ENCODE data around the gene C12orf76. TPM values are rescaled to one million over a fixed set of nuclear protein-coding genes. Genes with fewer than 3 reads are reported as not detected.

Gene C12orf76
- total and polyA plus RNA-seq, 9 of the 15 experiments (the other 6 are each of a cell fraction or from before 2014, with no cell fraction given), result 6.3 to 38.6 (median 12.3) TPM

DNA sequence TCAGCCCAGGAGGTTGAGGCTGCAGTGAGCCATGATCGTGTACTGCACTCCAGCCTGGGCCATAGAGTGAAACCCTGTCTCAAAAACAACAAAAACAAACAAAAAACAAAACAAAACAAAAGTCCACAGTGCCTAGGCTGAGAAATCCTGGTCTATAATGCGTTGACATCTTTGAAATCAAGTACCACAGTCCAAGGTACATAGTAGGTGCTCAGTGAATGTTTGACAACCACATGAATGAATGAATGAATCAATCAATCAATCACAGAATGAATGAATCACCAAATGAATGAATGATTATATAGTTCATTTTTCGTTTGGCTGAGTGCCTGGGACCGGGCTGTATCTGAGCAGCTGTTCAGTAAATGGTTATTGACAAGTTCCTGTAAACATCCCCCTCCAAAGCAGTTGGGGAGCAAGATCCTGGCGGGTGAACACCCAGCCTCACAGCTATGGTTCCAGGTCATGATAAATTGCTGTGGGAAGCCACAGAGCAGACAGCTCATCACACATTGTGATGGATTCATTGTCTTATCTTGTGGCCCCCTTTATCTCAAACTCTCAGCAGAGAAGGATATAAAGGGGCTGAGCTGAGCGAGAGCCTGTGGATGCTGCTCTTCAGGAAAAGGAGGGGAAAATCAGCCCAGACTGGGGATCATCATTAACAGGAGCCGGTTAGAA is 45.4 kb upstream of the C12orf76 start (continued):
- TF ChIP-seq, protein P1, sequence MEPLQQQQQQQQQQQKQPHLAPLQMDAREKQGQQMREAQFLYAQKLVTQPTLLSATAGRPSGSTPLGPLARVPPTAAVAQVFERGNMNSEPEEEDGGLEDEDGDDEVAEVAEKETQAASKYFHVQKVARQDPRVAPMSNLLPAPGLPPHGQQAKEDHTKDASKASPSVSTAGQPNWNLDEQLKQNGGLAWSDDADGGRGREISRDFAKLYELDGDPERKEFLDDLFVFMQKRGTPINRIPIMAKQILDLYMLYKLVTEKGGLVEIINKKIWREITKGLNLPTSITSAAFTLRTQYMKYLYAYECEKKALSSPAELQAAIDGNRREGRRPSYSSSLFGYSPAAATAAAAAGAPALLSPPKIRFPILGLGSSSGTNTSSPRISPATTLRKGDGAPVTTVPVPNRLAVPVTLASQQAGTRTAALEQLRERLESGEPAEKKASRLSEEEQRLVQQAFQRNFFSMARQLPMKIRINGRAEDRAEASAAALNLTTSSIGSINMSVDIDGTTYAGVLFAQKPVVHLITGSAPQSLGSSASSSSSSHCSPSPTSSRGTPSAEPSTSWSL (CRISPR knock-in tag; IDR thresholded peaks at IDR 0.05; ENCODE audit: borderline replicate concordance), result no peak
- TF ChIP-seq NCOA1 (IDR thresholded peaks at IDR 0.05; ENCODE audit: low read depth) (peak; percentile 42; the same call in 1 of the 2 replicates), TBL1XR1 (IDR thresholded peaks at IDR 0.05; ENCODE audit: low read length in 2 of 2) (peak in 1 of 2 experiments; percentile 84; a peak in 2 of 4 replicates), ZNF830 (CRISPR knock-in tag; IDR thresholded peaks at IDR 0.05) (no peak), RBBP5 (IDR thresholded peaks at IDR 0.05; ENCODE audit: borderline replicate concordance, insufficient read depth, low read length, poor library complexity, severe bottlenecking) (no peak), NCOR1 (IDR thresholded peaks at IDR 0.05) (peak; percentile 82), RBM17 (IDR thresholded peaks at IDR 0.05; ENCODE audit: borderline replicate concordance, low read depth, low read length) (no peak), CBFA2T2 (conservative IDR thresholded peaks at IDR 0.05) (peak; percentile 84), KLF16 (IDR thresholded peaks at IDR 0.05) (peak; percentile 79), ZNF184 (CRISPR knock-in tag; IDR thresholded peaks at IDR 0.05) (no peak), SAP30 (IDR thresholded peaks at IDR 0.05; ENCODE audit: borderline replicate concordance, insufficient read depth, low read depth, low read length, poor library complexity, severe bottlenecking) (no peak), ELF4 (CRISPR knock-in tag; IDR thresholded peaks at IDR 0.05) (peak; percentile 84; the same call in 1 of the 2 replicates), ZNF436 (CRISPR knock-in tag; IDR thresholded peaks at IDR 0.05) (no peak), FUS (optimal IDR thresholded peaks at IDR 0.05; ENCODE audit: low read depth, low read length) (no peak), SMAD3 (CRISPR knock-in tag; conservative IDR thresholded peaks at IDR 0.05) (0 out of 2 replicates have a peak, but pooled peaks have one; percentile 52), PML (IDR thresholded peaks at IDR 0.05; ENCODE audit: low read length) (peak; percentile 60; the same call in 1 of the 2 replicates), HDGF (IDR thresholded peaks at IDR 0.05) (no peak)
- TF ChIP-seq, protein P2, sequence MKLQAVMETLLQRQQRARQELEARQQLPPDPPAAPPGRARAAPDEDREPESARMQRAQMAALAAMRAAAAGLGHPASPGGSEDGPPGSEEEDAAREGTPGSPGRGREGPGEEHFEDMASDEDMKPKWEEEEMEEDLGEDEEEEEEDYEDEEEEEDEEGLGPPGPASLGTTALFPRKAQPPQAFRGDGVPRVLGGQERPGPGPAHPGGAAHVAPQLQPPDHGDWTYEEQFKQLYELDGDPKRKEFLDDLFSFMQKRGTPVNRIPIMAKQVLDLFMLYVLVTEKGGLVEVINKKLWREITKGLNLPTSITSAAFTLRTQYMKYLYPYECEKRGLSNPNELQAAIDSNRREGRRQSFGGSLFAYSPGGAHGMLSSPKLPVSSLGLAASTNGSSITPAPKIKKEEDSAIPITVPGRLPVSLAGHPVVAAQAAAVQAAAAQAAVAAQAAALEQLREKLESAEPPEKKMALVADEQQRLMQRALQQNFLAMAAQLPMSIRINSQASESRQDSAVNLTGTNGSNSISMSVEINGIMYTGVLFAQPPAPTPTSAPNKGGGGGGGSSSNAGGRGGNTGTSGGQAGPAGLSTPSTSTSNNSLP (IDR thresholded peaks at IDR 0.05; ENCODE audit: borderline replicate concordance, low read depth, low read length), result peak; percentile 80; the same call in 1 of the 2 replicates
- TF ChIP-seq, protein P3, sequence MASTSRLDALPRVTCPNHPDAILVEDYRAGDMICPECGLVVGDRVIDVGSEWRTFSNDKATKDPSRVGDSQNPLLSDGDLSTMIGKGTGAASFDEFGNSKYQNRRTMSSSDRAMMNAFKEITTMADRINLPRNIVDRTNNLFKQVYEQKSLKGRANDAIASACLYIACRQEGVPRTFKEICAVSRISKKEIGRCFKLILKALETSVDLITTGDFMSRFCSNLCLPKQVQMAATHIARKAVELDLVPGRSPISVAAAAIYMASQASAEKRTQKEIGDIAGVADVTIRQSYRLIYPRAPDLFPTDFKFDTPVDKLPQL (IDR thresholded peaks at IDR 0.05; ENCODE audit: extremely low read depth, insufficient read length), result no peak
- TF ChIP-seq, protein P4, sequence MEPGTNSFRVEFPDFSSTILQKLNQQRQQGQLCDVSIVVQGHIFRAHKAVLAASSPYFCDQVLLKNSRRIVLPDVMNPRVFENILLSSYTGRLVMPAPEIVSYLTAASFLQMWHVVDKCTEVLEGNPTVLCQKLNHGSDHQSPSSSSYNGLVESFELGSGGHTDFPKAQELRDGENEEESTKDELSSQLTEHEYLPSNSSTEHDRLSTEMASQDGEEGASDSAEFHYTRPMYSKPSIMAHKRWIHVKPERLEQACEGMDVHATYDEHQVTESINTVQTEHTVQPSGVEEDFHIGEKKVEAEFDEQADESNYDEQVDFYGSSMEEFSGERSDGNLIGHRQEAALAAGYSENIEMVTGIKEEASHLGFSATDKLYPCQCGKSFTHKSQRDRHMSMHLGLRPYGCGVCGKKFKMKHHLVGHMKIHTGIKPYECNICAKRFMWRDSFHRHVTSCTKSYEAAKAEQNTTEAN (CRISPR knock-in tag; IDR thresholded peaks at IDR 0.05), result 0 out of 2 replicates have a peak, but pooled peaks have one; percentile 30
- TF ChIP-seq, protein P5, sequence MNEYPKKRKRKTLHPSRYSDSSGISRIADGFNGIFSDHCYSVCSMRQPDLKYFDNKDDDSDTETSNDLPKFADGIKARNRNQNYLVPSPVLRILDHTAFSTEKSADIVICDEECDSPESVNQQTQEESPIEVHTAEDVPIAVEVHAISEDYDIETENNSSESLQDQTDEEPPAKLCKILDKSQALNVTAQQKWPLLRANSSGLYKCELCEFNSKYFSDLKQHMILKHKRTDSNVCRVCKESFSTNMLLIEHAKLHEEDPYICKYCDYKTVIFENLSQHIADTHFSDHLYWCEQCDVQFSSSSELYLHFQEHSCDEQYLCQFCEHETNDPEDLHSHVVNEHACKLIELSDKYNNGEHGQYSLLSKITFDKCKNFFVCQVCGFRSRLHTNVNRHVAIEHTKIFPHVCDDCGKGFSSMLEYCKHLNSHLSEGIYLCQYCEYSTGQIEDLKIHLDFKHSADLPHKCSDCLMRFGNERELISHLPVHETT (CRISPR knock-in tag; conservative IDR thresholded peaks at IDR 0.05 in 1 of 2, IDR thresholded peaks at IDR 0.05 in 1 of 2), result 0 out of 4 replicates have a peak, but pooled peaks of 1 of the 2 experiments have one; percentile 36

Measured in K562 (cell line).